ENCODE measurements around the gene RPL10A. TPM values are rescaled to one million over a fixed set of nuclear protein-coding genes. Genes with fewer than 3 reads are reported as not detected.

Gene RPL10A
- total RNA-seq: 1,000 to 10,000 TPM in 2 of 6 donors, 100 to 1,000 TPM in 4; 474 to 1,092 (median 918) TPM

DNA sequence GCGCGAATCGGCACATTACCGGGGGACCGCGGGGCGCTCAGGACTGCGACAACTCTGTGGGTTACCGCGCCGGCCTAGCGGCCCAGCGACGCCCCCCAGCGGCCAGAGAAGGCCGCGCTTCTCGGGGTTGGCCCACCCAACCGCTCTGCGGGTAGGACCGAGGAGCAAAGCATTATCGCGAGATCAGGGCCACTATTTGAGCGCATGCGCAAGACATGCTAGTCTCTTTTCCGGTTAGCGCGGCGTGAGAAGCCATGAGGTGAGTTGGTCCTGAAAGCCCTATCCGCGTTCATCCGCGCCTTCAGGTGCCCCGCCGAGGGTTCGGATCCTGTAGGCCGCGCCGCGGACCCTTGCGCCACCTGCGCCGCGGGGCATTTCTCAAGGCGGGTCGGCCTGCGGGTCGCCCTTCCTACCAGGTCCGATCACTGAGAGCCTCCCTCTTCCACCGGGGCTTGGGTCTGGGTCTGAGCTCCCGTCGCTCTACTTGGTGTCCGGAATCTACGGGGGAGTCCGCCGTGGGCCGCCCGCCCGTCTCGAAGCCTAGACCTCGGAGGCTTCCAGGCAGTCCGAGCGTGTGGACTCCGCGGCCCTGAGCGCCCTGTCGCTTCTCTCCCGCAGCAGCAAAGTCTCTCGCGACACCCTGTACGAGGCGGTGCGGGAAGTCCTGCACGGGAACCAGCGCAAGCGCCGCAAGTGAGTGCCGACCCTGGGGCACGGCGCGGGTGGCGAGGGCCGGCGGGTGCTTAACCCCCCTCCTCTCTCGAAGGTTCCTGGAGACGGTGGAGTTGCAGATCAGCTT, at the start of gene RPL10A:
Gene RPL10A, plus strand, starts transcription at position 221 of the 799 bp plus-strand sequence. Its CDS starts 34 bp downstream, at position 255.
- H3K4me1 ChIP-seq: peaks cover 17 to 35% (median 20%) of the 10 kb centered on the region in 4 donors
- H3K36me3 ChIP-seq: peaks cover 3 to 33% (median 30%) of the 10 kb centered on the region in 4 donors
- ATAC-seq (ENCODE audit: low FRiP score in 2 of 2) (peak; percentile 96 to 97), DNase-seq (peak; percentile 97 to 98)
- H3K9me3 ChIP-seq: no peaks in the 10 kb centered on the region
- H3K4me3 ChIP-seq: peak within 1 kb of the TSS; percentile 36 to 72 (median 68)
- 0% methylated on average over 40 of the region's 86 CpGs; no CpG with 5 or more reads in 1 of the 2 donors for WGBS, 2 donors
- TF ChIP-seq EP300 (IDR thresholded peaks at IDR 0.05): peak in 1 of 4 donors; percentile 22
- TF ChIP-seq POLR2AphosphoS5 (IDR thresholded peaks at IDR 0.05): peak; percentile 91 to 93
- peak; percentile 83 to 95 (median 92) for TF ChIP-seq POLR2A (IDR thresholded peaks at IDR 0.05)
- TF ChIP-seq, protein P1, sequence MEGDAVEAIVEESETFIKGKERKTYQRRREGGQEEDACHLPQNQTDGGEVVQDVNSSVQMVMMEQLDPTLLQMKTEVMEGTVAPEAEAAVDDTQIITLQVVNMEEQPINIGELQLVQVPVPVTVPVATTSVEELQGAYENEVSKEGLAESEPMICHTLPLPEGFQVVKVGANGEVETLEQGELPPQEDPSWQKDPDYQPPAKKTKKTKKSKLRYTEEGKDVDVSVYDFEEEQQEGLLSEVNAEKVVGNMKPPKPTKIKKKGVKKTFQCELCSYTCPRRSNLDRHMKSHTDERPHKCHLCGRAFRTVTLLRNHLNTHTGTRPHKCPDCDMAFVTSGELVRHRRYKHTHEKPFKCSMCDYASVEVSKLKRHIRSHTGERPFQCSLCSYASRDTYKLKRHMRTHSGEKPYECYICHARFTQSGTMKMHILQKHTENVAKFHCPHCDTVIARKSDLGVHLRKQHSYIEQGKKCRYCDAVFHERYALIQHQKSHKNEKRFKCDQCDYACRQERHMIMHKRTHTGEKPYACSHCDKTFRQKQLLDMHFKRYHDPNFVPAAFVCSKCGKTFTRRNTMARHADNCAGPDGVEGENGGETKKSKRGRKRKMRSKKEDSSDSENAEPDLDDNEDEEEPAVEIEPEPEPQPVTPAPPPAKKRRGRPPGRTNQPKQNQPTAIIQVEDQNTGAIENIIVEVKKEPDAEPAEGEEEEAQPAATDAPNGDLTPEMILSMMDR (IDR thresholded peaks at IDR 0.05): peak; percentile 93 to 99 (median 99)
- H3K27me3 ChIP-seq: no peaks in the 10 kb centered on the region
- peak within 1 kb of the TSS; percentile 86 to 93 (median 91) for H3K27ac ChIP-seq

DNA sequence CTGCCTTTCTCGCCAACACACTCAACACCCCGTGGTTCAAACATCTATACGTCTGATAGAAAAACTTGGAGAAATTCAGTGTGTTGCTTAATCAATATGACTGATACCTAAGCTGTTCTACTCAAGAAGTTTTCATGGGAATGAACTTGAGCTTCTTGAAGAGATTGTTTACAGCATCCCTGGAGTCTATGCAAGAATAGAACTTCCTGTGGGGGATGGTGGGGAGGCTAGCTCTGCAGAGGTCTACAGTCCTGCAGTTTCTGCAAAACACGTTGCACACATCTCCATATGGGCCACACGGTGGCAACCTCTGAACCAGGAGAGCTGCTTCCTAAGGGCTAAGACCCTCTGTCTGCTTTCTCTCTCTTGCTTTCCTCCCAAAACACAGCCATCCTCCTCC, 48.8 kb upstream of the RPL10A start:
- H3K27me3 ChIP-seq: no peaks in the 10 kb centered on the region
- no peak overlapping the region for H3K4me3 ChIP-seq
- peaks cover 6 to 20% (median 20%) of the 10 kb centered on the region in 4 donors for H3K4me1 ChIP-seq
- no peak for DNase-seq
- ATAC-seq (ENCODE audit: low FRiP score in 2 of 2): no peak
- no peak overlapping the region for H3K27ac ChIP-seq
- 60 to 62% methylated on average over 5 of the region's 5 CpGs for WGBS, 2 donors
- TF ChIP-seq, protein P1 (IDR thresholded peaks at IDR 0.05): no peak
- no peak for TF ChIP-seq POLR2A (IDR thresholded peaks at IDR 0.05)
- no peak for TF ChIP-seq POLR2AphosphoS5 (IDR thresholded peaks at IDR 0.05)
- TF ChIP-seq EP300 (IDR thresholded peaks at IDR 0.05): no peak
- H3K9me3 ChIP-seq: no peaks in the 10 kb centered on the region
- peaks cover 4 to 42% (median 24%) of the 10 kb centered on the region in 4 donors for H3K36me3 ChIP-seq

DNA sequence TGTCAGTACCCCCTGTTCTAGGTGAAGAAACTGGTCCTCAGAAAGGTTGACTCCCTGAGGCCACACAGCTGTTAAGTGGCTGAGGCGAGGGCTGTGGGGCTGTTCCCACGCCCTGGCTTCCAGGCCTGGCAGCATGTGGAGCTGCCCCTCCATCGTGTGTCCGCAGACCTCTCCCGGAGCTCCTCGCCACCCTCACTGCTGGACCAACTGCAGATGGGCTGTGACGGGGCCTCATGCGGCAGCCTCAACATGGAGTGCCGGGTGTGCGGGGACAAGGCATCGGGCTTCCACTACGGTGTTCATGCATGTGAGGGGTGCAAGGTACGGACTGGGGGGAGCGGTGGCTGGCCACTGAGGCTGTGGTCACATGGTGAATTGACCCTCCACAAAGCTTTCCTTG, 48.2 kb upstream of the RPL10A start:
- Histone ChIP-seq H3K9me3 (no peaks in the 10 kb centered on the region), H3K4me3 (no peak overlapping the region), H3K27me3 (no peaks in the 10 kb centered on the region), H3K4me1 (peaks cover 4 to 20% (median 15%) of the 10 kb centered on the region in 4 donors), H3K36me3 (peaks cover 8 to 47% (median 29%) of the 10 kb centered on the region in 4 donors), H3K27ac (no peak overlapping the region)
- ATAC-seq (ENCODE audit: low FRiP score in 2 of 2) (no peak), DNase-seq (peak in 1 of 2 donors; percentile 72)
- TF ChIP-seq EP300 (IDR thresholded peaks at IDR 0.05) (no peak), POLR2A (IDR thresholded peaks at IDR 0.05) (no peak), POLR2AphosphoS5 (IDR thresholded peaks at IDR 0.05) (no peak)
- TF ChIP-seq, protein P1 (IDR thresholded peaks at IDR 0.05): no peak
- WGBS, 2 donors: 96 to 97% methylated on average over 6 to 12 of the region's 14 CpGs

DNA sequence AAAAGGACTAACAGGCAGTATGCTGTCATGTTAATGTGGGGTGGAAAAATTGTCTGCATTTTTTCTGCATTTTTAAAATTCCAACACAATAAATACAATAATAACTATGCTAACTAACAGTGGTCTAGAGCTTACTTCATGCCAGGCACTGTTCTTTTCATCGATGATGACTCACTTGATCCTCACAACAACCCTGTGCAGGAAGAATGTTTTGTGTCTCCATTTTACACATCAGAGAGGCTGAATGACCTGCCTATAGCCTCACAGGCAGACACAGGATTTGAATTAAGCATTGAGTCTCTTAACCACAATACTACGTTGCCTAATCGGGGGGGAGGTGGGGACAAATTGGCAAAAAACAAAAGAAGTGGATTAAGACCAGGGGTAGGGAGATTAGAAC, 42.9 kb upstream of the RPL10A start:
- 71 to 75% methylated on average over 3 of the region's 3 CpGs for WGBS, 2 donors
- no peak for TF ChIP-seq POLR2AphosphoS5 (IDR thresholded peaks at IDR 0.05)
- TF ChIP-seq, protein P1 (IDR thresholded peaks at IDR 0.05): no peak
- TF ChIP-seq POLR2A (IDR thresholded peaks at IDR 0.05): no peak
- TF ChIP-seq EP300 (IDR thresholded peaks at IDR 0.05): no peak
- Histone ChIP-seq H3K4me1 (peaks cover 0 to 12% (median 7%) of the 10 kb centered on the region in 4 donors), H3K36me3 (peaks cover 8 to 60% (median 40%) of the 10 kb centered on the region in 4 donors), H3K9me3 (peaks cover 4 to 21% (median 12%) of the 10 kb centered on the region in 4 donors), H3K27ac (peak overlapping the region in 1 of 4 donors; percentile 39), H3K4me3 (no peak overlapping the region), H3K27me3 (no peaks in the 10 kb centered on the region)
- DNase-seq (no peak), ATAC-seq (ENCODE audit: low FRiP score in 2 of 2) (no peak)

Data from upper lobe of left lung (tissue), 6 donors.